GM12872 (cell line): ENCODE data around the gene MAP6.

ENCODE experiments used
- CTCF ChIP-seq: IDR thresholded peaks from 3 replicates; pipeline ENCODE4 v1.5.1; 2011; ENCODE audit warnings: low read depth, mild to moderate bottlenecking, low read length, moderate library complexity; ENCODE audit not compliant: insufficient read depth

The MAP6 gene

GRCh38 chr11:75572744-75573143 lies 96.1 kb downstream of the MAP6 start:
- TF ChIP-seq CTCF, result no peak

DNA sequence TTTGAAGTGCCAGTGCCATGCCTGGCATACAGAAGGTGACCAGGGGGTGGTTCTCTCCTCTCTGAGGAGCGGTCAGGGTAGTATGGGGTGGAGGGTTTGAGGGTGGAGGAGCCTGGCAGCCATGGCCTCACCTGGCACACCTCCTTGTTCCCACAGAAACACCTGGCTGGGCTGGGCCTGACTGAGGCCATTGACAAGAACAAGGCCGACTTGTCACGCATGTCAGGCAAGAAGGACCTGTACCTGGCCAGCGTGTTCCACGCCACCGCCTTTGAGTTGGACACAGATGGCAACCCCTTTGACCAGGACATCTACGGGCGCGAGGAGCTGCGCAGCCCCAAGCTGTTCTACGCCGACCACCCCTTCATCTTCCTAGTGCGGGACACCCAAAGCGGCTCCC lies 97.2 kb downstream of the MAP6 start:
- TF ChIP-seq CTCF, result no peak

DNA sequence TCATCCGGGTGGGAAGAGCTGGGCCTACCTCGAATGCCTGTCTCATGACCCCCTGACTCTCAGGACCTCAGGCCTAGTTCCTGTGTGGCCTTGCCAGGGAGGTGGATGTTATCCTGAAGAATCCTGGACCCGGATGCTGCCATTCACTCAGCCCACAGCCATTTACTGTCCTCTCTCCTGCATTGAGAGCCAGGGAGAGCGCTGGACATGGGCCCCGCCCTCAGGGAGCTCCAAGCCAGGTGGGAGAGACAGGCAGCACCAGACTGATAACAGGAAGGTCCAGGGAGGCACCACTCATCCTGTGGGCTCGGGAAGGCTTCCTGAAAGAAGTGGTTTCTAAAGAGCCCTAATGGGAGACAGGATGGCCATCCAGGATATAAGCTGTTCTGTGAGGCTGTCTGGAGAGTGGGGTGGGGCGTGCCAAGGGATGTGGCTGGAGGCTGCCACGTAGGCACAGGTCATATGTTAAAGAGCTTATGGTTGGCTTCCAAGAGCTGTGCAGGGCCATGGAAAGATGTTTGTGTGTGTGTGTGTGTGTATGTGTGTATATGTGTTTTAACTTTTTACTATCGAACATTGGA lies 98.2 kb downstream of the MAP6 start:
- TF ChIP-seq CTCF, result no peak

GRCh38 chr11:75568616-75569219 lies 100.1 kb downstream of the MAP6 start:
- no peak for TF ChIP-seq CTCF

GRCh38 chr11:75567971-75568370 lies 100.9 kb downstream of the MAP6 start:
- TF ChIP-seq CTCF, result no peak

- no peak for TF ChIP-seq CTCF
Measured at GRCh38 chr11:75566763-75567279, 102.0 kb downstream of the MAP6 start.

DNA sequence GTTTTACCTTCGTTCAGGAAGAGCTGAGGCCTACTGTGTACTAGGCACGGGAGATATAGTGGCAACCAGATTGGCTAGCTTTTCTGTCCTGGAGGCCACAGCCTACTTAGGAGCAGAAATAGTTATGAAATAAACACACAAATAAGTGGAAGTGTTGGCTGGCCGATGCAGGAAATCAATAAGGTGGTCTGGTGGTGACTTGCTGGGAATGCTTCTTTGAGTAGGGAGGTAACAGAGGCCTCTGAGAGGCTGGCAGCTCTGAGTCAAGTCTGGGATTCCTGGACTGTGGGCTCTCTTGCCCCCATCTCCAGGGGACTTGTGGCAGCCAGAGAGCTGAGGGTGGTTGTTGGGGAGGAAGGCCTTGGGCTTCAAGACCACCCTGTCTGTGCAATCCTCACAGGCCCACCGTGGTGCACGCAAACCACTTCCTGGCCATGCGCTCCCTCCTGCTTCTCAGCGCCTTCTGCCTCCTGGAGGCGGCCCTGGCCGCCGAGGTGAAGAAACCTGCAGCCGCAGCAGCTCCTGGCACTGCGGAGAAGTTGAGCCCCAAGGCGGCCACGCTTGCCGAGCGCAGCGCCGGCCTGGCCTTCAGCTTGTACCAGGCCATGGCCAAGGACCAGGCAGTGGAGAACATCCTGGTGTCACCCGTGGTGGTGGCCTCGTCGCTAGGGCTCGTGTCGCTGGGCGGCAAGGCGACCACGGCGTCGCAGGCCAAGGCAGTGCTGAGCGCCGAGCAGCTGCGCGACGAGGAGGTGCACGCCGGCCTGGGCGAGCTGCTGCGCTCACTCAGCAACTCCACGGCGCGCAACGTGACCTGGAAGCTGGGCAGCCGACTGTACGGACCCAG lies 102.7 kb downstream of the MAP6 start:
- TF ChIP-seq CTCF, result no peak
